HFF-Myc (cell line): ENCODE measurements around the gene ARHGAP25.

Experiments used
- DNase-seq: peaks from one replicate; pipeline ENCODE4 v3.0.0-alpha.2; 2011; ENCODE audit warnings: low read depth; ENCODE audit errors: extremely low read depth
- H3K4me3 ChIP-seq: replicated peaks from 2 replicates; pipeline ENCODE4 v1.5.1; 2011; ENCODE audit warnings: low read depth, mild to moderate bottlenecking, control low read depth, low read length
- CTCF ChIP-seq: IDR thresholded peaks from 2 replicates; pipeline ENCODE4 v1.5.1; 2012; ENCODE audit warnings: mild to moderate bottlenecking, low read depth, low read length, control low read depth; ENCODE audit errors: missing control alignments

The ARHGAP25 gene

GRCh38 chr2:68741805-68742306, 7.2 kb downstream of the ARHGAP25 start:
- no peak overlapping the region for H3K4me3 ChIP-seq
- no peak for DNase-seq
- TF ChIP-seq CTCF: no peak

DNA sequence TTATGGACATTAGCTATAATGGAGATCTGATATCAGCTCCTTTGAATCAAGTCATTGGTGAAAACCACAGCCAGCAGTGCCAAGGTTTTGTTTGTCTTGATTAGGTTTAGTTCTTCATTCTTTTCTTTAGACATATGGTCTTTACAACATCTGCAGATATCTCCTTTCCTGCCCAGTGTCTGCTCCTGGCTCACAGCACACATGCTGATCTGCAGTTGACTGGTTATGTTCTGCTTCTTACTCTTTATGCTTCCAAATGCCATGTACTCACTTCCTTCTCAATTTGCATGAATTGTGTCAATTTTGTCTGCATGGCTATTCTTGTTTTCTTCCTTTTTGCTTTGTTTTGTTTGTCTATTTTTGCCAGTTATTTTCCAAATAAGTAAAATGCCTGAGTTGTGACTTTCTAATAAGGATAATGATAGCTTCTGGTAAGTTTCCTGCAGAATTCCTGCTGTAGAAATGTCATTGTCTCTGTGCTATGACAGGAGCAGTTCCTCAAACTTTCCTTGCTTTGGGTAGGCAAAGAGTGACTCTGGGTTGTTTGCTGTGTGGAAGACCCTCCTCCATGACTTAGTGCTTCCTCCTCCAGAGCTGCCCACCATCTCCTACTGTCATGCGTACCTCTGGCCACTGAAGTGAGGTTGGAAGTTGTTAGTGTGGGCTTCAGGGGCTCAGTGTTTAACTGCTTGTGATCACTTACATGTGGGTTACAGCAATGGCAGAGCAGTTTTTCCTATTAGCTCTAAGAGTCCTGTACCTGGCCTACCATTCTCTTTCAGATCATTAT, 8.2 kb downstream of the ARHGAP25 start:
- no peak for TF ChIP-seq CTCF
- no peak overlapping the region for H3K4me3 ChIP-seq
- no peak for DNase-seq

DNA sequence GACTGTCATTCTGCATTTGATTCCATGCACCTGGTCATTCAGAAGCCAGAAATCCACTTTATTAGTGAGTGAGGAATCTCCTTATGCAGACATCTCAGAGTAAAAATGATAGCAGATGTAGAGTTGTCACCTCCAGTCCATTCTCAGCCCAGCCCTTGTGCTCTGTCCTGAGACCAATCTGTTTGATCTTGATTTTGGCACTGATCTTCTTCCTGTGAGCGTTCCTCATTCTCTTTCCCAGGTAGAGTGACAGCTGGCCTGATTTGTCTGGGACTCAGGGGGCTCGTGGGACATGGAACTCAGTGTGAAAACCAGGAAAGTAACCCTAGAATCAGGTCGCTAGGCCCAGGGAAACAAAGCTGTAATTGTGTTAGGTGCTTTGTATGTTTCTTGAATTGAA, 8.9 kb downstream of the ARHGAP25 start:
- TF ChIP-seq CTCF: no peak
- H3K4me3 ChIP-seq: no peak overlapping the region

DNA sequence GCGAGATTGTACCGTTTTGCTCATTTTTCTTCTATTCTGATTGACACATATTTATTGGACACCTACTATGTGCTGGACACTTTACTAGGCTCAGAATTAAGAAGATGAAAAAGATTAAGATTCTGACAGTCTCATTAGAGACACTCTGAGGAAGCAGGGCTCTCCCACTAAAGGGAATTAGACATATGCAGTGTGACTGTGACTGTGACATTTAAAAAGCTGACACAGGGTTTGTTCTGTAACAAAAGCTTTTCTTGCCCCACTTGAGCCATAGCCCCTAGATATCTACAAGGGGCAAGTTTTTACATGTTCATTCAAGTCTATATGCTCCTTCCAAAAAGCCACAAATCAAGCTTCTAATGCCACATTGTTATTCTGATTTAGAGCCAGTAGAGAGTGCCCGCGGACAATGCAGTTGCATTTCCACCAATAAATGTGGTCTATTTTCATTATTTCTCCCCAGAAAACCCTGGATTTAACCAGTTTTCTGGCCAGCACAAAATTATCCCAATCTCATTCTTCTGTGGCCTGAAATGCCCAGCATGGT, 9.8 kb downstream of the ARHGAP25 start:
- TF ChIP-seq CTCF: peak; percentile 8
- DNase-seq: no peak
- H3K4me3 ChIP-seq: no peak overlapping the region

More for the DNA sequence above, 8.9 kb downstream of the ARHGAP25 start:
- no peak for DNase-seq

GRCh38 chr2:68745006-68745405, 10.4 kb downstream of the ARHGAP25 start:
- H3K4me3 ChIP-seq: no peak overlapping the region
- no peak for TF ChIP-seq CTCF

DNA sequence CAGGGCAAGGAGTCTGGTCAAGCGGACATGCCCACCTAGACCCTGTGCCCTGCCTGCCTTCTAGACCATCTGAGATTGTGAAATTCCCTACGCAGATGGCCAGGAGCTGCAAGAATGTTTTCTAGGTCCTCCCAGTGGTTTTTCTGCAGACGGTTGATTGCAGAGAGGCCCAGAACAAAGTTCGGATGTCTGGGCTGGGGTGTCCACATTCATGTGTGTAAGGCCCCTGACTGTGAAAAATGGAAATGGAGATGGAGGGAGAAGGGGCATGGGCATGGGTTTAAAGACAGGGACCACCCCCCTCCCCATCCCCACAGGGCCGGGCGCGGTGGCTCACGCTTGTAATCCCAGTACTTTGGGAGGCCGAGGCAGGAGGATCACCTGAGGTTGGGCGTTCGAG, 11.8 kb downstream of the ARHGAP25 start:
- no peak for DNase-seq
- H3K4me3 ChIP-seq: no peak overlapping the region
- TF ChIP-seq CTCF: no peak

More at GRCh38 chr2:68745006-68745405, 10.4 kb downstream of the ARHGAP25 start:
- DNase-seq: no peak
